ENCODE results near the gene ZNF628. TPM values are rescaled to one million over a fixed set of nuclear protein-coding genes. Genes with fewer than 3 reads are reported as not detected.

The ZNF628 gene
- total RNA-seq, 1 experiment from 2014 or later, result 13.0 TPM

DNA sequence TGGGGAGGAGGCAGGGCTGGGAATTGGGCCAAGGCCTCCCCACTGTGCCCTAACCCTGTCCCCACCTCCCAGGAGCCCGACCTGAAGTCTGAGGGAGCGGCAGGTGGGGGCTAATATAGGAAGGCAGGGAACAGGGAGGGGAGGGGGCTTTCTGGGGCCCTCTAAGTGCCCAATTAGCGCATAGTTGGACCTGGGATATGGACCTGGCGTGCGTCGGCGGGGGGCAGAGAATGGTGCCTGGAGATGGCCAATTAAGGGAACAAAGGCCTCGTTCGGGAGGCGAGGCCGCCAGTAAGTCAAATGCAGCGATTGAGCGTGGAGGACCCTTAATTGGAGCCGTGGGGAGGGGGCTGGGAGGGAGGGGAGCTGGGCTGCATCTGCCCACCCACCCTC, 11.8 kb upstream of the ZNF628 start, which contains the start of gene C19orf85:
Gene C19orf85, minus strand, starts transcription at position 90 of the 393 bp plus-strand sequence. CDS start 197 bp downstream, outside the sequence.
- no peak for DNase-seq
- peaks cover 69% of the 10 kb centered on the region for H3K27me3 Mint-ChIP-seq (ENCODE audit: unreplicated experiment)
- H3K4me3 Mint-ChIP-seq (ENCODE audit: low read depth, unreplicated experiment), result no peak within 1 kb of the TSS
- peaks cover 48% of the 10 kb centered on the region for H3K4me1 Mint-ChIP-seq (ENCODE audit: low read depth, unreplicated experiment)
- intact Hi-C loops (cut with micrococcal nuclease; ENCODE audit: unreplicated experiment), result loop anchor here (5.0 kb wide), 1 partner anchor 168 kb away; no protein-coding TSS in a partner anchor
- H3K27ac Mint-ChIP-seq (ENCODE audit: unreplicated experiment), result no peak within 1 kb of the TSS
- no TSS peak for BruUV-seq (replicated peaks)
- no peak for TF ChIP-seq CTCF (IDR thresholded peaks at IDR 0.05; ENCODE audit: unreplicated experiment)
- CTCF ChIA-PET, result no interaction called here
- H3K36me3 Mint-ChIP-seq (ENCODE audit: insufficient read depth, unreplicated experiment), result peaks cover 30% of the 10 kb centered on the region
- H3K9me3 Mint-ChIP-seq (ENCODE audit: low read depth, unreplicated experiment), result no peaks in the 10 kb centered on the region

- no peak for DNase-seq
- Mint-ChIP-seq H3K9me3 (ENCODE audit: low read depth, unreplicated experiment) (no peaks in the 10 kb centered on the region), H3K27me3 (ENCODE audit: unreplicated experiment) (peaks cover 69% of the 10 kb centered on the region), H3K4me1 (ENCODE audit: low read depth, unreplicated experiment) (peaks cover 39% of the 10 kb centered on the region), H3K36me3 (ENCODE audit: insufficient read depth, unreplicated experiment) (peaks cover 24% of the 10 kb centered on the region), H3K4me3 (ENCODE audit: low read depth, unreplicated experiment) (no peak overlapping the region), H3K27ac (ENCODE audit: unreplicated experiment) (no peak overlapping the region)
- BruUV-seq (replicated peaks), result no TSS peak
- no peak for TF ChIP-seq CTCF (IDR thresholded peaks at IDR 0.05; ENCODE audit: unreplicated experiment)
- CTCF ChIA-PET, result no interaction called here
- intact Hi-C loops (cut with micrococcal nuclease; ENCODE audit: unreplicated experiment), result loop anchor here (5.0 kb wide), 1 partner anchor 167 kb away; no protein-coding TSS in a partner anchor
Measured at GRCh38 chr19:55465460-55466240, 10.8 kb upstream of the ZNF628 start.

GRCh38 chr19:55466241-55466614, 10.2 kb upstream of the ZNF628 start:
- no peak overlapping the region for H3K27ac Mint-ChIP-seq (ENCODE audit: unreplicated experiment)
- intact Hi-C loops (cut with micrococcal nuclease; ENCODE audit: unreplicated experiment), result loop anchor here (5.0 kb wide), 1 partner anchor 166 kb away; no protein-coding TSS in a partner anchor
- peaks cover 18% of the 10 kb centered on the region for H3K36me3 Mint-ChIP-seq (ENCODE audit: insufficient read depth, unreplicated experiment)
- H3K27me3 Mint-ChIP-seq (ENCODE audit: unreplicated experiment), result peaks cover 66% of the 10 kb centered on the region
- peaks cover 42% of the 10 kb centered on the region for H3K4me1 Mint-ChIP-seq (ENCODE audit: low read depth, unreplicated experiment)
- BruUV-seq (replicated peaks), result no TSS peak
- TF ChIP-seq CTCF (IDR thresholded peaks at IDR 0.05; ENCODE audit: unreplicated experiment), result no peak
- no peaks in the 10 kb centered on the region for H3K9me3 Mint-ChIP-seq (ENCODE audit: low read depth, unreplicated experiment)
- no peak overlapping the region for H3K4me3 Mint-ChIP-seq (ENCODE audit: low read depth, unreplicated experiment)
- no peak for DNase-seq
- CTCF ChIA-PET, result interaction anchor here (2.1 kb wide), 1 partner anchor 10 kb away, joined by 17 read pairs; the partner anchor contains the start of gene ZNF628

DNA sequence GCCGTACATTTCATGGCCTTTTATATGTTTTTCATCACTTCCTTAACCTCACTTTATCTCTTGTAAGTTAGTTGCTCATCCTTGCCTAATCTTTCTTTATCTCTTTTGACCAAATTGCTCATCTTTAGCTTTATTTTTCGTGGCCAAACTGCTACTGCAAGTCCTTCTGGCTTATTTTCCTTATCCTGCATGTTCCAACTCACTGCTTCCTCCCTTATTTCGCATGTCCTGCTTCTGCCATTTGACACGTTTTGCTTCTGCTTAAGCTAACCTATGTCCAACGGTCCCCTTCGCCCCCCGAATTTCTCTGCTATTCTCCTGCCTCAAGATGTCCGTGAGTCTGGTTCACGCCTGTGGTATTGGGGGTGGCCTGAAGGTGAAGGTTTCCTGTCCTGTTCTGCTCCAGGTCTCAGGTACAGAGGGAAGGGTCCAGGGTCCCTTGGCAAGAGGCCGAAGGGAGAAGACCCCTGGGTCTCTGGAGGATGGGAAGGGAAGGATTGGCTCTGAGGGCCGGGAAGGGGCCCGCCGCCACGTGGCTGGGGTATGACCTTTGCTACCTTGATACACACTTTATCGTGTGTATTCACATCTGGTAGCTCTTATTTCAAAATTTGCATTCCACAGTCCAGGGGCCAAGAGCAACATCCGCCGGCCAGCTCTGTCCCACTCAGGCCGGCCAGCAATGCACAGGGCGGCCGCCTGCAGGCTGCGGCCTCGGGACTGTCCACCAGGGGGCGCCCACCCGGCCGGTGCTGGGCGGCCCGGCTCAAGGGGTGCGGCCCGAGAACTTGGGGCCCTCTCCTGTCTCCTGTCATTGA, 9.0 kb upstream of the ZNF628 start:
- no peak overlapping the region for H3K27ac Mint-ChIP-seq (ENCODE audit: unreplicated experiment)
- H3K9me3 Mint-ChIP-seq (ENCODE audit: low read depth, unreplicated experiment), result no peaks in the 10 kb centered on the region
- H3K27me3 Mint-ChIP-seq (ENCODE audit: unreplicated experiment), result peaks cover 54% of the 10 kb centered on the region
- H3K36me3 Mint-ChIP-seq (ENCODE audit: insufficient read depth, unreplicated experiment), result peaks cover 6% of the 10 kb centered on the region
- no TSS peak for BruUV-seq (replicated peaks)
- no peak overlapping the region for H3K4me3 Mint-ChIP-seq (ENCODE audit: low read depth, unreplicated experiment)
- DNase-seq, result peak; percentile 90
- peak; percentile 99 for TF ChIP-seq CTCF (IDR thresholded peaks at IDR 0.05; ENCODE audit: unreplicated experiment)
- CTCF ChIA-PET, result interaction anchor here (0.6 to 2.8 kb wide), 13 partner anchors 8 to 388 kb away, joined by 3 to 25 read pairs (median 4); partner anchors contain the start of genes NAT14, ZNF628 and ZNF784
- intact Hi-C loops (cut with micrococcal nuclease; ENCODE audit: unreplicated experiment), result loop anchor here (1.0 to 5.0 kb wide), 2 partner anchors 36 to 165 kb away; no protein-coding TSS in a partner anchor
- peaks cover 33% of the 10 kb centered on the region for H3K4me1 Mint-ChIP-seq (ENCODE audit: low read depth, unreplicated experiment)

All from Calu3 (cell line).